ES-I3 (cell line): ENCODE measurements around the gene DNAJC3.
"Not testable (repeated sequence)": the region's sequence is repeated elsewhere in the genome, so short reads cannot be mapped to it uniquely, and the experiment has no call there.

ENCODE experiments used
- H3K36me3 ChIP-seq: 2 replicates; pipeline ENCODE4 v1.6.1; 2013; ENCODE audit warnings: mild to moderate bottlenecking, low read length, control low read depth, moderate library complexity; ENCODE audit not compliant: insufficient read depth
- H3K4me1 ChIP-seq: 2 replicates; pipeline ENCODE4 v1.6.1; 2013; ENCODE audit warnings: mild to moderate bottlenecking, control low read depth, low read length; ENCODE audit not compliant: insufficient read depth
- H3K9ac ChIP-seq: 2 replicates; pipeline ENCODE4 v1.6.1; 2013; ENCODE audit warnings: low read depth, mild to moderate bottlenecking, low read length, moderate library complexity
- H3K9me3 ChIP-seq: 2 replicates; pipeline ENCODE4 v1.6.1; 2013; ENCODE audit warnings: mild to moderate bottlenecking, low read length, moderate library complexity; ENCODE audit not compliant: control insufficient read depth, insufficient read depth

DNAJC3 gene

DNA sequence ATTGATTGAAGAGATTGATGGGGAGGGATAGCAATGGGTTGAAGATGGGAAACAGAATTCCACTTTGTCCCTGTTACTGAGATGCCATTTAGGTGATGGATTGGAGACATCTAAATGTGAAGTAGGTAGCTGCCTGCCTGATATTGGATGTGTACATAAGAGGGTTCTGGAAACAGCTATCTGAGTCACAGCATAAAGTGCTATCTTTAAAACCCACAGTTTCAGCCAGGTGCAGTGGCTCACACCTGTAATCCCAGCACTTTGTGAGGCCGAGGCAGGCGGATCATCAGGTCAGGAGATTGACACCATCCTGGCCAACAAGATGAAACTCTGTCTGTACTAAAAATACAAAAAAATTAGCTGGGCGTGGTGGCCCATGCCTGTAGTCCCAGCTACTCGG, 72.6 kb downstream of the DNAJC3 start:
- H3K9ac ChIP-seq: no peak overlapping the region
- H3K36me3 ChIP-seq: no peaks in the 10 kb centered on the region
- no peaks in the 10 kb centered on the region; the same call in 1 of the 2 replicates for H3K9me3 ChIP-seq
- peaks cover 4% of the 10 kb centered on the region; the same call in 1 of the 2 replicates for H3K4me1 ChIP-seq

DNA sequence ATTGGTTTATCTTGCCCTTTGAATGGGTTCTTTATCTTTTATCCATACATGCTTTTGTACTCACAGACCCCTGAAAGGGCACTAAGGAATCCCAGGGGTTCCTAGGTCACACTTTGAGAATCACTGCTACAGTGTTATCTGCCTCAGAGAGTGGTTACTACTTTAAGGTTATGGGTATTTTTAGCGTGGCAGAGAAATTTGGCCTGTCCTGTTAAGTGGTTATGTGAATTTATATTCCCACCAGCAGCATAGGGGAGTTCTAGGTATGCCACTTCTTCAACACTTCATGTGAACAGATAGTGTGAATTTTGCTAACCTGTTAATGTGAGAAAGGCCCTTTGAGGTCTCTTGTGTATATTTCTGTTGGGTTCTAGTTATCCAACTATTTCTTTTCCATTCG, 75.7 kb downstream of the DNAJC3 start:
- Histone ChIP-seq H3K9me3 (no peaks in the 10 kb centered on the region; the same call in 1 of the 2 replicates), H3K36me3 (no peaks in the 10 kb centered on the region)

DNA sequence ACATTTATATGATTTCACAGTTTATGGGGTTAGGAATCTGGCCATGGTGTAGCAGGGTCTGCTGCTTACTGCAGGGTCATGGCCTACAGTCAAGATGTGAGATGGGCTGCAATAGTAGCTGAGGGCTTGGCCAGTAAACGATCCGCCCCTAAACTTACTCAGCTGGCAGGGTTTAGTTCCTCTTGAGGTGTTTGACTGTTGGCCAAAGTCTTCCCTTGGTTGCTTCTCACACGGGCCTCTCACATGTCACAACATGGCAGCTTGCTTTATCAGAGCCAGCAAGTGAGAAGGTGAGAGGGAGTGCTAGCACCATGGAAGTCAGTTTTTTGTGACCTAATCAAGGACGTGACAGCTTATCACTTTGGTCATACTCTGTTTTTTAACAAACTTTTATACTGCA, 77.1 kb downstream of the DNAJC3 start:
- no peaks in the 10 kb centered on the region for H3K36me3 ChIP-seq
- no peak overlapping the region for H3K9ac ChIP-seq
- H3K9me3 ChIP-seq: no peaks in the 10 kb centered on the region; the same call in 1 of the 2 replicates
- H3K4me1 ChIP-seq: peaks cover 7% of the 10 kb centered on the region

More for the DNA sequence above, 75.7 kb downstream of the DNAJC3 start:
- H3K4me1 ChIP-seq: peaks cover 7% of the 10 kb centered on the region
- H3K9ac ChIP-seq: no peak overlapping the region

DNA sequence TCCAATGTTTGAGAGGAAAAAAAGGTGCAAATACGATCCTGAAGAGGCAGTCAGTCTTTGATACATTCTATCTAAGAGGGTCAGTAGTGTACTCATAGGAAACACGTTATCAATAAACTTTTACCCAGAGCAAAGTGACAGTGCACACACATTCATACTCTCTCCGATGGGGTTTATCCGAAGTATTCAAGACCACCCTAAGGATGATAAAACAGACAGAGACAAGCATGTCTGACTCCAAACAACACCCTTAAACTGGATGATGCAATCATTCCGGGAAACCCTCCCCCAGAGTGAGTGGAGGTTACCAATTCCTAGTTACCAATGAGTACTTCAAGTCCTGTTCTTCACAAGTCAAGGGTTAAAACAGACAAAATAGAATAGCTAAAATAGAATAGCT, 79.1 kb downstream of the DNAJC3 start:
- H3K36me3 ChIP-seq: no peaks in the 10 kb centered on the region
- peaks cover 7% of the 10 kb centered on the region for H3K4me1 ChIP-seq
- no peaks in the 10 kb centered on the region; the same call in 1 of the 2 replicates for H3K9me3 ChIP-seq
- no peak overlapping the region for H3K9ac ChIP-seq

DNA sequence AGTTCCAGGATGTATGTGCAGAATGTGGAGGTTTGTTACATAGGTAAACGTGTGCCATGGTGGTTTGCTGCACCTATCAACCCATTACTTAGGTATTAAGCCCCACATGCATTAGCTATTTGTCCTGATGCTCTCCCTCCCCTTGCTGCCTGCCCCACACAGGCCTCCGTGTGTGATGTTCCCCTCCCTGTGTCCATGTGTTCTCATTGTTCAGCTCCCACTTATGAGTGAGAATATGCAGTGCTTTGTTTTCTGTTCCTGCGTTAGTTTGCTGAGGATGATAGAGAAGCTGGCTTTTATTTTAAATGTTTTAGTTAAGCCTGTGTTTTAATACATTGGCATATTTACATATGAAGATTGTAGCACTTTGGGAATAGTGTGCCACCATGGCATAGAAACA, 85.7 kb downstream of the DNAJC3 start:
- H3K36me3 ChIP-seq, H3K9me3 ChIP-seq, H3K9ac ChIP-seq, H3K4me1 ChIP-seq: not testable (repeated sequence)

DNA sequence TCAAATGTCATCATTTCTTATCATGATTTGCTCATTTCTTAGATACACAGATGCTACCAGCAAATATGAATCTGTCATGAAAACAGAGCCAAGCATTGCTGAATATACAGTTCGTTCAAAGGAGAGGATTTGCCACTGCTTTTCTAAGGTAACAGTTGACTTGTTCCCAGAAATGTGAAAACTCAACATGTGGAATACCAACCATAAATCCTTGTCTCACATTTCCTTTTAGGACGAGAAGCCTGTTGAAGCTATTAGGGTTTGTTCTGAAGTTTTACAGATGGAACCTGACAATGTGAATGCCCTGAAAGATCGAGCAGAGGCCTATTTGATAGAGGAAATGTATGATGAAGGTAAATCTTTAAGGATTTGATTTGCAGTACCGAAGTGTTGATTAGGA, 86.7 kb downstream of the DNAJC3 start:
- Histone ChIP-seq H3K9me3 (no peaks in the 10 kb centered on the region), H3K36me3 (peaks cover 6% of the 10 kb centered on the region; the same call in 1 of the 2 replicates), H3K9ac (no peak overlapping the region), H3K4me1 (no peaks in the 10 kb centered on the region)

DNA sequence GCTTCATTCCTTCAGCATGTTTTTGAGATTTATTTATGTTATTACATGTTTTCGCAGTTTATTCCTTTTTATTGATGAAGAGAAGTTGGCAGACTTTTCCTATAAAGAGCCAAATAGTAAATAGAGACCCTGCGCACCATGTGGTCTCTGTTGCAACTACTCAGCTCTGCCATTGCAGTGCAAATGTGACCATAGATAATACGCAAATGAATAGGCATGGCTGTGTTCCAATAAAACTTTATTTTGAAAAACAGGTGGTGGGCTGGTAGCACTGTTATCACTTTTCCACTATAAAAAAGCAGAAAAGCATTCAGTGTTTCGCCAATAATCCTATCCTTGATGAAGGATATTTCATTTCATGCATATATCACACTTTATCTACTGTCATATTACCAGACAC, 95.0 kb downstream of the DNAJC3 start:
- H3K4me1 ChIP-seq: no peaks in the 10 kb centered on the region
- no peak overlapping the region for H3K9ac ChIP-seq
- H3K36me3 ChIP-seq: no peaks in the 10 kb centered on the region
- H3K9me3 ChIP-seq: no peaks in the 10 kb centered on the region

DNA sequence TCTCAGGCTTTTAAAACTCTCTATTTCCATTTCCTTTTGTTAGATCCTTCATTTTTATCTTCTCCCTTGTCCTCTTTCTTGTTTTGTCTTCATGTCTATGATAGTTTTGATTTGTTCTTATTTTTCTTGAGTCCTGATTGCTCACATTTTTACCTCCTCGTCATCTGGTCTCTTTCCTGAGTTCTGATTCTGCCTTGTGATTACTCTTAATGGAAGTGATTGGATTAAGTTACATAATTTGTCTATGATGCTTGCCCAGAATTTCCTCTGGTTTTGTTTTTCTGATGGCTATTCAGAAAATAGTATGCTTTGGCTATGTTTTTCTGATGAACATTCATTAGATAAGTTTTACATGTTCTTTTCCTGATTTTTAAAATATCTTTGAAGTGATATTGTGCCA, 102.6 kb downstream of the DNAJC3 start:
- no peaks in the 10 kb centered on the region for H3K36me3 ChIP-seq
- peaks cover 6% of the 10 kb centered on the region; the same call in 1 of the 2 replicates for H3K4me1 ChIP-seq
- no peaks in the 10 kb centered on the region for H3K9me3 ChIP-seq
- H3K9ac ChIP-seq: no peak overlapping the region

DNA sequence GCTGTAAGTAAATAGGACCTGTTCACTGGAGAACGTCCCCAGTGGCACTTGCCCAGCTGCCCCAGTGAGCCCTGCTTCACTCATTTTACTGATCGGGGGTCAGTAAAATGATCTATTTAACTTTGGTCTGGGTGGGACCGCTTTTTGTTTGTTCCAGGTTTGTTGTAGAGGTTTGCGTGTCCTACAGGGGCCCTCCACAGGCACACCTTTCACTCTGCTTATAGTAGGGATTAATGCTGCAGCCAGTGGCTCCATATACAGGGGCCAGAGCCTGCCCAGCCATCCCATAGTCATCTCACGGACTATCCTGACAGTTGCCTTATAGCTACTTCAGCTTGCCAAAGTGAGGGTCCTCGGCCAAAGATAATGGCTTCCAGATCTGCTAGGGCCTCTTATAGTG, 104.1 kb downstream of the DNAJC3 start:
- H3K9ac ChIP-seq: no peak overlapping the region
- no peaks in the 10 kb centered on the region for H3K36me3 ChIP-seq
- peaks cover 7% of the 10 kb centered on the region; the same call in 1 of the 2 replicates for H3K4me1 ChIP-seq
- no peaks in the 10 kb centered on the region for H3K9me3 ChIP-seq

DNA sequence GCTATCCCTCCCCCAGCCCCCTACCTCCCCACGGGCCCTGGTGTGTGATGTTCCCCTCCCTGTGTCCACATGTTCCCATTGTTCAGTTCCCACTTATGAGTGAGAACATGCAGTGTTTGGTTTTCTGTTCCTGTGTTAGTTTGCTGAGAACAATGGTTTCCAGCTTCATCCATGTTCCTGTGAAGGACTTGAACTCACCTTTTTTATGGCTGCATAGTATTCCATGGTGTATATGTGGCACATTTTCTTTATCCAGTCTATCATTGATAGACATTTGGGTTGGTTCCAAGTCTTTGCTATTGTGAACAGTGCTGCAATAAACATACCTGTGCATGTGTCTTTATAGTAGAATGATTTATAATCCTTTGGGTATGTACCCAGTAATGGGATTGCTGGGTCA, 105.0 kb downstream of the DNAJC3 start:
- not testable (repeated sequence) for H3K4me1 ChIP-seq, H3K9ac ChIP-seq, H3K9me3 ChIP-seq, H3K36me3 ChIP-seq

DNA sequence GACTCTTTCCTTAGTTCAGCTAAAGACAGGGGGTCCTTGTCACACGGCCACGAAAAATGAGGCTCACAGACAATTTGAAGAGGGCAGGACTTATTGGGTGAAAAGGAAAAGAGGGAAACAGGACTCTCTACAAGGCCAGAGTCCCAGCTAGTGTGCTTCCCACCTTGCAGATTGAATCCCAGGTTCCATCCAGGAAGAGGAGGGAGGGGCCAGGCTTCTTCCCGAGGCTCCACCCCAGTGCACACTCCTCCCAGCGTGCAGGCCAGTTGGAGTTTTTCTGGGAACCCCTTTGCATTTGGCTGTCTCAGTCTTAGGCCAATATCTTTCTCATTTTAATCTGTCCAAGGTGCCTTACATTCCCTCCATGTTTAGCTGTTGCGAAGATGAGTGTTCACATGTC, 106.8 kb downstream of the DNAJC3 start:
- Histone ChIP-seq H3K36me3 (no peaks in the 10 kb centered on the region), H3K9ac (no peak overlapping the region), H3K9me3 (no peaks in the 10 kb centered on the region), H3K4me1 (peaks cover 7% of the 10 kb centered on the region; the same call in 1 of the 2 replicates)

DNA sequence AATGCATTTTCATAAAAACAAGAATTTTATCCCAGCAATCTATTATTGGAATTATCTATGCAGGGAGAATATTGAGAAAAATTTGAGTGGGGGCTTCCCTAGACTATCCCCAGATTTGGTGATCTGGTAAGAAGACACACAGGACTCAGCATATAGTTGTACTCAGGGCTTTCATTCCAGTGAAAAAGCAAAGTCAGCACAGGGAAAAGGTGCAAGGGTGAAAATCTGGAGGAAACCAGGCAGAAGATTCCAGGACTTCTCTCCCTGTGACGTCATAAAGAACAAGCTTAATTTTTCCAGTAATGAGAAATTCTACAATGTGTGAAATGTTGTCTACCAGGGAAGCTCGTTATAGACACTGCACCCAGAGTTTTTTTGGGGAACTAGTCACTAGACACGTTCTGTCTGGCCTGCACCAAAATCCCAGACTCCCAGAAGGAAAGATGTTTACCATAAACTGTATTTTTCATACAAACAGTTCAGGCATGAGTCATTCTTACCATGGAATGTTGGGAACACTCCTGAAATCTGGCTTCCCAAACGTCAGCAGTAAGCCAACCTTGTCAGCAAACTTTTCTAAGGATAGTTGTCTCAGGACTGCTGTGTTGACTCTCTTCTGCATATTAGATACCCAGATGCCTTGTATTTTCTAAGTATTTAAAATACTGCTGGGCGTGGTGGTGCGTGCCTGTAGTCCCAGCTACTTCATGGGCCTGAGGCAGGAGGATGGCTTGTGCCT, 107.4 kb downstream of the DNAJC3 start:
- no peaks in the 10 kb centered on the region for H3K9me3 ChIP-seq
- H3K4me1 ChIP-seq: peaks cover 7% of the 10 kb centered on the region; the same call in 1 of the 2 replicates
- H3K9ac ChIP-seq: no peak overlapping the region
- H3K36me3 ChIP-seq: no peaks in the 10 kb centered on the region

DNA sequence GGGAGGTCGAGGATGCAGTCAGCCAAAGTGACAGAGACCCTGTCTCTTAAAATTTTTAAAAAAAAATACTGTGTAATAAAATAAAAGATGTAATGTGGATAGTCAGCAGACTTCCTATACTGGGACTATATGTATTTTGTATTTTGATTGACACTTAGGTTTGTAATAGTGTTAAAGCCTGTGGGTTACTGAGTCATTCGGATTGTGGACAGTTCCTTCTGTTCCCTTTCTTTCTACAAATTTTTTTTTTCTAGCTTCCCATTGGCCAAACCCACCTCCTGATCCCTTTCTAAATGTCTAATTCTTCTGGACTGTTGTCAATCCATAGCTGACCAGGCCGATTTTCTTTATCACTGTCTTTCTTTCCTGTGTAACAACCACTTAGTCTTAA, 108.0 kb downstream of the DNAJC3 start:
- peaks cover 7% of the 10 kb centered on the region; the same call in 1 of the 2 replicates for H3K4me1 ChIP-seq
- no peaks in the 10 kb centered on the region for H3K36me3 ChIP-seq
- H3K9ac ChIP-seq: no peak overlapping the region
- no peaks in the 10 kb centered on the region for H3K9me3 ChIP-seq

DNA sequence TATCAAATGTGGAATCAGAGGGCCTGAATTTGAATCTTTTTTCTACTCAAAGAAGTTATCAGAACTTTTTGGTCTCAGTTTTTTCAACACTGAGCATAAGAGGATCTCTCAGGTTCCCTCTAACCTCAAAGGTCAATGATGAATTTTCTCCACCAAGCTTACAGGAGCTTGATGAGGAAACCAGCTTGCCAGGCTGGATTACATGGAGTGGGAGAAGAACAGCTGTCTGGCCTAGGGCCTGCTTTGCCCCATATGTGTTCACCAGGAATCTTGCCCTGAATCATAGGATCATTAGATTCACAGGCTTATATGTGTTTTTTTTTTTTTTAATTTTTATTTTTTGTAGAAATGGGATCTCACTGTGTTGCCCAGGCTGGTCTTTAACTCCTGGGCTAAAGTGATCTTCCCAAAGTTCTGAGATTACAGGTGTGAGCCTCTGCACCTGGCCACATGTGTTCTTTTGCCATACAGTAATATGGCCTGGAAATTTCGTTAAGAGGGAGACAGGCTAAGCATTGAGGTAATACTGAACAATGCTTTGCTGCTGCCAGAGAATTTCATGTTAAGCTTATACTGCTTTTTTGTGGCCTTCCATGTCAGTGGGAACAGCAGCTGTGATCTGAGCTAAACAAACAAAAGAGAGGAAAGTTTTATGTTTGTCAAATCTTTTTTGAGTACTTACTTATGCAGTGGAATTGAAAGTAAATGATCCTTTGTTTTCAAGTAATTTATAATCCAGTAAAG, 110.6 kb downstream of the DNAJC3 start:
- Histone ChIP-seq H3K36me3 (peaks cover 5% of the 10 kb centered on the region; the same call in 1 of the 2 replicates), H3K9me3 (no peaks in the 10 kb centered on the region), H3K9ac (no peak overlapping the region), H3K4me1 (peaks cover 7% of the 10 kb centered on the region; the same call in 1 of the 2 replicates)

DNA sequence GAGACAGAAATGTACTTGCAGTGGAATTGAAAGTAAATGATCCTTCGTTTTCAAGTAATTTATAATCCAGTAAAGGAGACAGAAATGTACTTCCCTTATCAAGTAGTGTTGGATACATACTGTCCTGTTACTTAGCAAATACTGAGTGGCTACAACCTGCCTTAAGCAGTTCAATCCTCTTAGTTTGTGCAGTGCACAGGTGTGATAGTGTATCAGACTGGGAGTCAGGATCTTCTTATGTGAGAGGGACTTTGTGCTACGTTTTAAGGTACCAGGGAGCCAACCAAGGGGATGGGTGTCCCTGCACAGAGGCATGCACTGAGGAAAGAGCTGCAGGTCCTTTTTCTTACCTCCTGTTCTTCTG, 111.1 kb downstream of the DNAJC3 start:
- H3K36me3 ChIP-seq: peaks cover 5% of the 10 kb centered on the region; the same call in 1 of the 2 replicates
- H3K9me3 ChIP-seq: no peaks in the 10 kb centered on the region
- peaks cover 7% of the 10 kb centered on the region; the same call in 1 of the 2 replicates for H3K4me1 ChIP-seq
- H3K9ac ChIP-seq: no peak overlapping the region
